ENCODE measurements around the gene CLEC2B.

DNA sequence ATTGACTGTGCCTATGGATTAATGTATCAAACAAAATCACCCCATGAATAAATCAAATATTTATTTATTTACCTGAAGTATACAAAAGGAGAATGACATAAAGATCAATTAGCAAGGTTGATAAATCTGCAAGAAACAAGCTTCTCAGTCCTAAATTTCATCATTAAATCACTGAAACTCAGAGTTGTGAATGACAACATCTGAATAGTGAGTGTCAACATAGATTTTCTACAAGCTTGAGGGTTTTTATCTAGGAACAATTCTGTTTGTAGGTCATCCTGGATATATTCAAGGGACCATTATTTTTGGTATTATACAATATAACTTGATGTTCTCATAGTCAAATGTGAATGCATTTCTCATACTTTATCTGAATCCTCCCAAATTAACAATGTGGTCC, 59.3 kb downstream of the CLEC2B start:
- TF ChIP-seq POLR2A (IDR thresholded peaks at IDR 0.05; ENCODE audit: low read depth): no peak
- TF ChIP-seq, protein P1, sequence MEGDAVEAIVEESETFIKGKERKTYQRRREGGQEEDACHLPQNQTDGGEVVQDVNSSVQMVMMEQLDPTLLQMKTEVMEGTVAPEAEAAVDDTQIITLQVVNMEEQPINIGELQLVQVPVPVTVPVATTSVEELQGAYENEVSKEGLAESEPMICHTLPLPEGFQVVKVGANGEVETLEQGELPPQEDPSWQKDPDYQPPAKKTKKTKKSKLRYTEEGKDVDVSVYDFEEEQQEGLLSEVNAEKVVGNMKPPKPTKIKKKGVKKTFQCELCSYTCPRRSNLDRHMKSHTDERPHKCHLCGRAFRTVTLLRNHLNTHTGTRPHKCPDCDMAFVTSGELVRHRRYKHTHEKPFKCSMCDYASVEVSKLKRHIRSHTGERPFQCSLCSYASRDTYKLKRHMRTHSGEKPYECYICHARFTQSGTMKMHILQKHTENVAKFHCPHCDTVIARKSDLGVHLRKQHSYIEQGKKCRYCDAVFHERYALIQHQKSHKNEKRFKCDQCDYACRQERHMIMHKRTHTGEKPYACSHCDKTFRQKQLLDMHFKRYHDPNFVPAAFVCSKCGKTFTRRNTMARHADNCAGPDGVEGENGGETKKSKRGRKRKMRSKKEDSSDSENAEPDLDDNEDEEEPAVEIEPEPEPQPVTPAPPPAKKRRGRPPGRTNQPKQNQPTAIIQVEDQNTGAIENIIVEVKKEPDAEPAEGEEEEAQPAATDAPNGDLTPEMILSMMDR (IDR thresholded peaks at IDR 0.05): no peak

Measured in esophagus muscularis mucosa (tissue), 3 donors.